ENCODE measurements around the gene DDTL.

The DDTL gene

DNA sequence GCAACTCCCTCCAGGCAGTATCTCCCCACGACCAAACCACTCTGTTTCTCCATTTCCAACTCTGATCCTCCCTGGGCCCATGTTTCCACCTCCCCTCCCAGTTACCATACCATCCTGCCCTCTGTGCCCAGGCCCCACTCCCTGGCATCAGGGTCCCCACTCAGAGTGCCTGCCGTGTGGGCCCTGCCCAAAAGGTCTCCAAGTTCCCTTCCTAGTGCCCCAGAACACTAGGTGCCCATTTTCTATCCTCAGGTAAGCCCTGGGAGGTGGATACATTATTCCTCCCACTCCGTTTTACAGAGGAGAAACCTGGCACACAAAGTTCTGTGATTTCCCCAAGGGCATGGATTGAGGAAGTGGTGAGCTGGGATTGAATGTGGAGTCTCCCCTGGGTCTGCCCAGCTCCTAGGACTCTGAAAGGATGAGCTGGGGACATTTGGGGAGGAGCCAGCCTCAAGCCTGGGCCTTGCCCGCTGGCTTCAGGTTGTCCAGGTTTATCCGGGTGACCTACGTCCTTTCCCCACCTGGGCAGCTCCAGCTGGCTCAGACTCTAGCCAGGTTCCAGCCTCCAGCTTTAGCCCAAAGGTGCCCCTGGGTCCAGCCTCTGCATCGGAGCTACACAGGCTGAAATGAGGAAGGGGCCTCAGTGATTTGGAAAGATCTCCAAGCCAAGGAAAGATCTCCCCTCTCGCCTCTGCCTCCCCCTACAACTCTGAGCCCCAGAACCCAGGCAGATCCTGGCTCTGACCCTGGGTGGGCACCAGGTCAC, 40.7 kb downstream of the DDTL start:
- no peak for DNase-seq

DNA sequence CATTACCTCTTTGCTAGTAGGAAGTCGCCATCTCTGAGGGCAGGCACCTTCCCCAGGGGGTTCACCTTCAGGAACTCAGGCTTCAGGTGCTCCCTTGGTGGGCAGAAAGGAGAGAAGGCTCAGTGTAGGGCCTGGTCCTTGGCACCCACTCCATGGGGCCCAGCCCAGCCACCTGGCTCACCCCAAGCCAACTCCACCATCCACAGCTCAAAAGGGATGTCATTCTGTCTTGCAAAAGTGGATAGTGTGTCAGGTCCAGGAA, 41.3 kb downstream of the DDTL start:
- DNase-seq = no peak

DNA sequence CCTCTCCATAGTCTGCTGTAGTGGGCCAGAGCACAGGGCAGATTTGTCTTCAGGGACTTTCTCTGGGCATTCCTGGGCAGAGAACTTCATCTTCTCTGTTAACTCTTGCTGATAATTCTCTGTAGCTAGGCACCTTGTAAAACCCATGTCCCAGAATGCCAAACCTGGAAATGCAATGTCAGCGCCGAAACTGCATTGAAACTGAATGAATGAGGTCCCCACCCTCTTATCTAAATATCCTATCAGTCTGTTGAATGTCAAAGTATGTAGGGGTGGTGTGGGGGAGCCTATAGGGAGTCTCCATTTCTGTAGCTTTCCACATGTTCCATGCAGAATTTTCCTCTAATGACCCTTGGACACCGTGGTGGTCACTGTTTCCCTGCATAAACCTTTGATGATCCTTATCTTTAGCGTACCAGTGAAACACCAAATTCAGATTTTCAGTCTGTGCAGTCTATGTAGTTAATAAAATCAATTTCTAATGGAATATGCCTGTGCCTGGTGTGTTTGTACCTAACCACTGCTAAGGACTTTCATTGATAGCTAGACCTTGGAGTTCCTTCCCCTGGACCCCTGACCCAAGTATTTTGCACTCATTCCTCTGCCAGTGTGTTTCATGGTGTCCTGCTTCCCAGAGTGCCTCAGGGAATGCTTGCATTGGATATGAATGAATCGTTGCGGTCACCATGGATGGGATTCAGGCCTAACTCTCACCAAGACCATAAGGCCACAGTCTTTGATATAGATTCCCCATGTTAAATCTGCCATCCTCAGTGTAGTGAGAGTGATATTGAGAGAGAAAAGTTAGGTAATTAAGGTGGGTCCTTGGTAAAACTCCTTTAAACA, 41.9 kb downstream of the DDTL start:
- no peak for DNase-seq

DNA sequence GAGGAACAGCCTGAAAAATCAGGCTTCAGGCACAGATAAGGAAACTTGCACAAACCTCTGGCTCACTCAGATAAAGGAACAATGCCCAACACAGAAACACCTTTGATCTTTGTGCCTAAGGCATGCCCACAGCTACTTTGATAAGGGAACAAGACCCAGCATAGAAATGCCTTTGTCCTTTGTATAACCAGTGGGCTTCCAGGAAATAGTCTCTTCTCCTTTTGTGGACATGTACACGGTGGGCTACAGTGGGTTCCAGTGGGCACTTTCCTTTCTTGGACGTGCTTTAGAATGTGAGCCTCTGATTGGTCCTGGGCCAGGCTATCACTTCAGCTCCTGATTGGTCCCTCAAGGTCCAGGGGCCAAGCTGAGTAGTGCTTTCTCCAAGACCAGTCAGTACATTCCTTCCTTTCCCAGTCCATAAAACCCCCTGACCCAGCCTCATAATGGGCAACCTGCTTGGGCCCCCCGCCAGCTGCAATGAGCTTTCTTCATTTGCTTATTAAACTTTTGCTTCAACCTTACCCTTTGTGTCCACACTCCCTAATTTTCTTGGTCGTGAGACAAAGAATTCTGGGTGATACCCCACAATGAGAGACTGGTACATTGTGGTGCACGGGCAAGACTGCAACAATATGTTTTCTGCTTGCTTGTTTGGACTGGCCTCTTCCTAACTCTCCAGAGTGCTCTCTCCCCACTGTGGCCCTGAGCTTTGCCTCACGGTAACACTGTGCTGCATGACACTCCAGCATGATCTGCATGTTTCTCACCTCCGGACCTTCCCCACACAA, 42.7 kb downstream of the DDTL start:
- no peak for DNase-seq

DNA sequence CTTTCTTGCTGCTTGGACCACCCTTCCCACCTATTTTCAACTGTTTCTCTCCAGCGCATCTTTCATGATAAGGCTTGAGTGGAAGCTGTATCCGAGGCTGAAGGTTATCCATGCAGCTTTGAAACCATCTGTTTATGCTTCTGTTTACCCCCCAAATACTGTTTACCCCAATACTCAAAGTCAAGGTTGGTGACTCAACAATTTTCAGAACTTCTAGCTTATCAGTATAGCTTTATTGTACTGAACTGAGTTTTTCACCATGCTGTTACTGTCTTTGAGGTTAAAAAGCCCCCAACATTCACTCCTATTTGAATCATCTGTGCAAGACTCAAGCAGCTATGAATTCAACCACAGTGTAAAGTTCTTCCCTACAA, 43.3 kb downstream of the DDTL start:
- no peak for DNase-seq

- DNase-seq = no peak
Measured at GRCh38 chr22:24011735-24012068, 45.0 kb downstream of the DDTL start.

DNA sequence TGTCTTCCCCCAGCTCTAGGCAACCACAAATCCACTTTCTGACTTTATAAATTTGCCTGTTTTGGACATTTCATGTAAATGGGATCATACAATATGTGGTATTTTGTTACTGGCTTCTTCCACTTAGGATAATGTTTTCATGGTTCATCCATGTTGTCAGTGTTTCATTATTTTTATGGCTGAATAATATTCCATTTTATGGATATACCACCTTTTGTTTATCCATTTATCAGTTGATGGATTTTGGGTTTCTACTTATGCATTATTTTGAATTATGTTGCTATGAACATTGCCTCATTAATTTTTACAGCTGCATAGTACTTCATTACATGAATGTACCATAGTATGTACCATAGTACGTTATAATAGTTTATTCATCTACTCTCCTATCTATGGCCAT, 49.5 kb downstream of the DDTL start:
- no peak for DNase-seq

DNA sequence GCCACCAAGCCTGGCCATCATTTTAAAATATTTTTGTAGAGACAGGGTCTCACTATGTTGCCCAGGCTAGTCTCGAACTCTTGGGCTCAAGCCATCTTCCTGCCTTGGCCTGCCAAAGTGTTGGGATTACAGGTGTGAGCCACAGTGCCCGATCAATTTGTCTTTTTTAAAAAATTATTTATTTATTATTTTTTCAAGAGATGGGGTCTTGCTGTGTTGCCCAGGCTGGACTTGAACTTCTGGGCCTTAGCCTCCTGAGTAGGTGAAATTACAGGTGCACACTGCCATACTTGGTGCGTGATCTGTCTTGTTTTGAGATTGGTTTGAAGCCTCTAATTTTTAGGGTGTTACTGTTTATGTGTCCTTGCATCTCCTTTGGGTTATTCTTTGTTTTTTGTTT, 54.6 kb downstream of the DDTL start:
- no peak for DNase-seq

Data from activated CD4-positive, alpha-beta T cell treated with anti-CD3 and anti-CD28 coated beads for 4 hours (primary cell).